ENCODE measurements around the gene KCNN4.
"Not testable (repeated sequence)": the region's sequence is repeated elsewhere in the genome, so short reads cannot be mapped to it uniquely, and the experiment has no call there.

Gene KCNN4

GRCh38 chr19:43780706-43781525, at the start of gene KCNN4:
Gene KCNN4, minus strand, starts transcription at chr19:43780973. Its CDS starts 112 bp downstream, at chr19:43780861.
- DNase-seq (ENCODE audit: low read depth in 2 of 2), result peak; percentile 42 to 64

DNA sequence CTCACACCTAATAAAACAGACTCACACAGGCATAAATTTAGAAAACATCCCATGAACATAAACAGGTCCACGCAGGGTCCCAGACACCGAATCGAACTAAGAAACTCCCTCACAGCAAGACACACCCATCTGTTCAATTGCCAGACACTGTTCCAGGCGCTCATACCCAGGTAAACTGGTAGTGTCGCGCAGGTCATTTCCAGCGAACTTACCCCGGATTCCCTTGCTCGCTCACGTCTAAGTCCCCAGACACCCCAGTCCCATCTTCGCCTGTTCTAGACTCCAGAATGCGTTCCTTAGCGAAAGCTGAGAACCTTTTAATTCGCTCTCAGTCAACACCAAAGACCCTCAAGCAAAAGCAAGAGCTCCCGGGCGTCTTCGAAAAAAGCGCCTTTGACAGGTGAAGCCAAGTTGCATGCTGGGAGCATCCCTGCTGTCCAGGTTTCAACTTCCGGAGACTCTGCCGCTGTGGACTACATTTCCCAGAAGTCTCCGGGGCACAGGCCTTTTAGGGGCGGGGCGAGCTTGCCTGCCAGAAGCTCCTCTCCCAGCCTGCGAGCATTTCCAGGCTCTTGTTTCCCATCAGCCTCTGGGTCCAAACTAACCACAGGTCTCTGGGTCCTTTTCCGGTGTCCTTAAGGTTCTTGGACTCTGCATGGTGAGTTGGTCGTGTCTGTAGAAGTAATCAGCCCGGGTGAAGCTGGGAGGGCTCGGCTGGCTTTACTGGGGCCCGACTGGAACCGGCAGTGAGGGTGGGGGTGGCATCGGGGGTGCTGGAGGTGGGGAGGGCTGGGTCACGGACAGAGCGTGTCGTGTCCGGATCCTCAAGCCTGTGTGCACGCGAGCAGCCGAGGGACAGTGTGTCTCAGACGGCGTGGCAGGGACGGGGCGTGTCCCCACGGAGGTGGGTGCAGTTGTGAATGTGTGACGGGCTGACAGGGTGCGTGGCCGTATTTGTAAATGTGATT, 46.3 kb upstream of the KCNN4 start, which contains the start of gene ZNF283:
Gene ZNF283, plus strand, starts transcription at position 535 of the 968 bp plus-strand sequence. CDS start 6,184 bp downstream, outside the sequence.
- DNase-seq (ENCODE audit: low read depth in 2 of 2), result peak; percentile 73 to 75

DNA sequence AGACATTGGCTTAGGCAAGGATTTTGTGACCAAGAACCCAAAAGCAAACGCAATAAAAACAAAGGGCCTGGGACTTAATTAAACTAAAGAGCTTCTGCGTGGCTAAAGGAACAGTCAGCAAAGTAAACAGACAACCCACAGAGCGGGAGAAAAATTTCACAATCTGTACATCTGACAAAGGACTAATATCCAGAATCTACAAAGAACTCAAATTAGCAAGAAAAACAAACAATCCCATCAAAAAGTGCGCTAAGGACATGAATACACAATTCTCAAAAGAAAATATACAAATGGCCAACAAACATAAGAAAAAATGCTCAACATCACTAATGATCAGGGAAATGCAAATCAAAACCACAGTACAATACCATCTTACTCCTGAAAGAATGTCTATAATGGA, 43.8 kb upstream of the KCNN4 start:
- not testable (repeated sequence) for DNase-seq (ENCODE audit: low read depth in 2 of 2)

DNA sequence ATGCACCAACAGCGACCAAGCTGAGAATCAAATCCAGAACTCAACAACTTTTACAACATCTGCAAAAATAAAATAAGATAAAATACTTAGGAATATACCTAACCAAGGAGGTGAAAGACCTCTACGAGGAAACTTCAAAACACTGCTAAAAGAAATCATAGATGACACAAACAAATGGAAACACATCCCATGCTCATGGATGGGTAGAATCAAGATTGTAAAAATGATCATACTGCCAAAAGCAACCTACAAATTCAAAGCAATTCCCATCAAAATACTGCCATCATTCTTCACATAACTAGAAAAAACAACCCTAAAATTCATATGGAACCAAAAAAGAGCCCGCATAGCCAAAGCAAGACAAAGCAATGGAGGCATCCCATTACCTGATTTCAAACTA, 43.1 kb upstream of the KCNN4 start:
- DNase-seq (ENCODE audit: low read depth in 2 of 2), result not testable (repeated sequence)

GRCh38 chr19:43820884-43821215, 40.1 kb upstream of the KCNN4 start:
- DNase-seq (ENCODE audit: low read depth in 2 of 2), result no peak

DNA sequence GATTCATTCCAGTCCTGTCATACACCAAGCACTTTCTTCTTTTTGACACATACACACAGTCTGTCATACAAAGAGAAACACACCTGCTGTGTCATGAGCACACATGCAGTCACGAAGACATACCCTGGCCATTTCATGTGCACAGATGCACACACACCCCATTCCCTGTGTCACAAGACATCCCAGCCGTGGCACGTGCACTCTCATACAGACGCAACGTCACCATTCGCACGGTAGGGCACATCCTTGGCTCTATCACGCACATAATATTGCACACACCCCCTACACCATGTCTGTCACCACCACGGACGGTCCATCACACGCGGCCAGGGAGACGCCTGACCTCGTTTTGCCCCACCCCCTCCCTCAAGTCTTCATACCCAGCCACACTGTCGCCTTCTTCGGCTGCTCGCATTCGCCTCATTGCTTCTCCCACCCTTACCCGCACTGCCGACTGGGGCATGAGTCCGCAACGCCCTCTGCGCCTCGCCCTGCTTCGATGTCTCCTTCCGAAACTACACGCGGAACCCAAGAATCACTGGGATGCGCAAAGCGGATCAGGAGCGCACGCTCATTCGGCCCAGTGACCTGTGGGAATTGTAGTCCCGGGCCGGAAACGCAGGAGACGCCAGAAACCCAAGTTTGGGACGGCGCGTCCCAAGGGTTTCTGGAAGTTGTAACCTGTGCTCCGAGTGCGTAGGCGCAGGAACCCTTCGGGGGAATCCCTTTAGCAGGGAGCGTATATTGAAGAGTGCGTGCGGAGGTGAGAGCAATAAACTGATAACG, 39.5 kb upstream of the KCNN4 start:
- peak in 1 of 2 donors; percentile 34 for DNase-seq (ENCODE audit: low read depth in 2 of 2)

DNA sequence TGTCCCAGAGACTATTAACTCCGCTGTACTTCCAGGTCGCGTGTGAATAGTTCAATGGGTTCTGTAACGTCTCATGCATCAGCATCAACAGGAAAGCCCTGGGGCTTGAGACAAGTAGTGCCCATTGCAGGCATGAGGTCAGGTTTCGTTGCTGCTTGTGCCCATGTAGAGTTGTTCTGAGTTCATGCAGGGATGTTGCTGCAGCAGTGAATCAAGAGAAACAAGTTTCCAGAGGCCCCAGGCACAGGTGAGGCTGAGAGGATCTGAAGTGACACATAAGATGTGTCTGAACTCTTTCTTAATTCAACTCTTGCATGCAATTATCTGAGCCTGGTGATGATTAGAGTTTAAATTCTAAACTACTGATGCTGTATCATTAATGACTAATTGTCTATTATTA, 37.7 kb upstream of the KCNN4 start:
- no peak for DNase-seq (ENCODE audit: low read depth in 2 of 2)

DNA sequence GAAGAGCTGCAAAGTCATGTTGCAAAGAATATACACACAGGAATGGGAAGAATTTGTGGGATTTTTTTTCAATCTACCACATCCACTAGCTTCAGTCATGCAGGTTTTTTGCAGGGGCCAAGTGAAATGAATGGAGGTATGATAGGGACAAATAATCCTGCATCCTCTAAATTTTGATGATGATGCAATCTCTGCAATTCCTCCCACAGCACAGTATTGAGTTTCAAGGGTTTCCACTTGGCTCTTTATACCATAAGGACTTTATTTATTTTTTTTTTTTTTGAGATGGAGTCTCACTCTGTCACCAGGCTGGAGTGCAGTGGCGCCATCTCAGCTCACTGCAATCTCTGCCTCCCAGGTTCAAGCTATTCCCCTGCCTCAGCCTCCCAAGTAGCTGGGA, 36.7 kb upstream of the KCNN4 start:
- not testable (repeated sequence) for DNase-seq (ENCODE audit: low read depth in 2 of 2)

GRCh38 chr19:43814663-43815352, 34.0 kb upstream of the KCNN4 start:
- no peak for DNase-seq (ENCODE audit: low read depth in 2 of 2)

DNA sequence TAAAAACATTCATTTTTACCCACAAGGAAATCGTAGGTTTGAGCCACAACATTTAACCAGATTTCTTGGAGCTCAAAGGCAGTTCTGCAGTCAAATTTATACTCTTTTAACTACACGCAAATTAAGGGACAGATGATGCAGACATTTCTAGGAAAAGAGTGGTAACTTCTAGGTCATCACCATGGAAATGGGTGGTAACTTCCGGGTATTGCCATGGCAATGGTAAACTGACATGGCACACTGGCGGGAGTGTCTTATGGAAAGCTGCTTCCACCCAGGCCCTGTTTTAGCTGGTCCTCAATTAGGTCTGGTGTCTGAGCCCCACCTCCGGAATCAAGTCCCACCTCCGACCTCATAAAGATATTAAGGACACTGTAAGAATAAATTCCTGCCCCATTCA, 31.9 kb upstream of the KCNN4 start:
- DNase-seq (ENCODE audit: low read depth in 2 of 2), result no peak

DNA sequence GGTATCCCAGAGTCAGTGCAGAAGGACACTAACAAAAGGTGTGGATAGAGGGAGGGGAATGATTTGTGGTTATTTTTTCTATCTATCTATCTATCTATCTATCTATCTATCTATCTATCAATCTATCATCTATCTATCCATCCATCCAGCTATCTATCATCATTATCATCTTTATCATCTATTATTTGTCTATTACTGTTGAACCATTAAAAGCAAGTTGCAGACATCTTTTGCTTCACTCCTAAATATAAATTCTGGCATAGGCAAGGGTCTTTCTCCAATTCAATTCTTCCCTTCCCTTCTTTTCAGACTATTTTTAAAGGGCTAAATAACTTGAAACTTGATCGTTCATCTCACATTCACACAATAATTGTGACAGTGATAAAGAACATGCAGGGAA, 31.5 kb upstream of the KCNN4 start:
- no peak for DNase-seq (ENCODE audit: low read depth in 2 of 2)

DNA sequence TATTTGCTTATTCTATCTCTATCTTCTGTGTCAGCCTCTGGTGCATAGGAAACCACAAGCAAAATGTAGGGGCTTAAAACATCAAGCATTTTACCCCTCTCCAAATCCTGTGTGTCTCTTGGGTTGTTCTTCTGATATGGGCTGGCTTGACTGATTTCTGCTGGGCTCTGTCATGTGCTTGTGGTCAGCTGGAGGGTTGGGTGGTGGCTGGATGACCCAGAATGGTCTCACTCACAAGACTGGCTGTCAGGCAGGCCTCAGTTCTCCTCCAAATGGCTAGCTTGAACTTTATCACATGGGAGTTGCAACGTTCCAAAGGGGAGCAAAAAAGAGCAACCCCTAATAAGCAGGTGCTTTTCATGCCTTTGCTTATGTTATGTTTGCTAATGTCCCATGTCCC, 31.1 kb upstream of the KCNN4 start:
- no peak for DNase-seq (ENCODE audit: low read depth in 2 of 2)

DNA sequence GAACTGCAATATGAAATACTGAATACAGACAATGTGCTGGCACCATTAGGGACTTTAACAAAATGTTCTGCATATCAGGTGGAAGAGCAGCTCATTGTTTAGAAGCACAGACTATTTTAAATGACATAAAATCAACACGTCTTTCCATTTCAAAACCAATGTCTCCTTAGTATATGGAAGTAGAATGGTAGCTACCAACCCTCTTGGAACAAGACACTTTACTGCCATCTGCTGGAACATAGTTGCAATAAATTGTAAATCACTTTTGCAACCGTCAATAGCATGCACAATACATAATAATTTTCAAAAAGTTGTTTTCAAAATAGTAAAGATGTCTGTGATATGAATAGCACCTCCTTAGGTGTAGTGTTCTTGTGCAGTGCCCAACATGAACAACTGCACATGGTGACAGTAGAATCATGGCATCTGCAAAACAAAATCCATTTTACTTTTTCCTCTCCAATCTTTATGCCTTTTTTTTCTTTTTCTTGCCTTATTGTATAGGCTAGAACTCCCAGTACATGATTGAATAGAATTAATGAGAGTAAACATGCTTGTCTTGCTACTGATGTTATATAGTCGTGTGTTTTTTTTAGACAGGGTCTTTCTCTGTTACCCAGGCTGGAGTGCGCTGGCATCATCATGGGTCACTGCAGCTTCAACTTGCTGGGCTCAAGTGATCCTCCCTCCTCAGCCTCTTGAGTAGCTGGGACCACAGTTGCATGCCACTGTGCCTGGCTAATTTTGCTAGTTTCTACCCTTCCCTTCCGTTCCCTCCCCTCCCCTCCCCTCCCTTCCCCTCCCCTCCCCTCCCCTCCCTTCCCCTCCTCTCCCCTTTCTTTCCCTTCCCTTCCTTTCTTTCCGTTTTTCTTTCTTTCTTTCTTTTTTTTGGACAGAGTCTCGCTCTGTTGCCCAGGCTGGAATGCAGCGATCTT, 29.3 kb upstream of the KCNN4 start:
- no peak for DNase-seq (ENCODE audit: low read depth in 2 of 2)

DNA sequence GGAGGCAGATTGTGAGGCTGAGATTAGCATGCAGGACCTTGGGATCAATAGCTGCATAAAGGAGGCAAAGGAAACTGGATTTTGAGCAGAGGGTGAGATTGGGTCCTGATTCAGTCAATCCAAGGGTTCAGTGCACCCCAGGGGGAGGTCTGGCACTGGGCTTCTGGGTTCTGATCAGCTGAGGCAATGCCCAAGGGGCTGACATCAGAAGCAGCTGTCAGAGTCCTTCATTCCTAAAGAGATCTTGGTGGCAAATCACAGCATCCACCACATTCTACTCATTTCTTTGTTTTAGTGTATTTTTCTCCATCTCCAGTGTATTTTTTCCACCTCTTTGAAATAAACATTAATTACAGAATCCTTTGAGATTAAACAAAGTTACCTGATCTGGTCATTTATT, 26.9 kb upstream of the KCNN4 start:
- DNase-seq (ENCODE audit: low read depth in 2 of 2), result no peak

DNA sequence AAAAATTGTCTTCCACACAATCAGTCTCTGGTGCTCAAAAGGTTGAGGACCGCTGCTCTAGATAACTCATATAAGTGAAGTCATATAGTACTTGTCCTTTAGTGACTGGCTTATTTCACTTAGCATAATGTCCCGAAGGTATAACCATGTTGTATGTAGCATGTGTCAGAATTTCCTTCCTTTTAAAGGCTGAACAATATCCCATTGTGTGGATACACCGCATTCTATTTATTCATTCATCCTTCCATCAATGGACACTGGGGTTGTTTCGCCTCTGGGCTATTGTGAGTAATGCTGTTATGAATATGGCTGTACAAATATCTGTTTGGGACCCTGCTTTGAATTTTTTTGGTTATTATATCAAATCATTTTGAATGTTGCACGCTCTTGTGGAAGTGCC, 26.1 kb upstream of the KCNN4 start:
- DNase-seq (ENCODE audit: low read depth in 2 of 2), result no peak

DNA sequence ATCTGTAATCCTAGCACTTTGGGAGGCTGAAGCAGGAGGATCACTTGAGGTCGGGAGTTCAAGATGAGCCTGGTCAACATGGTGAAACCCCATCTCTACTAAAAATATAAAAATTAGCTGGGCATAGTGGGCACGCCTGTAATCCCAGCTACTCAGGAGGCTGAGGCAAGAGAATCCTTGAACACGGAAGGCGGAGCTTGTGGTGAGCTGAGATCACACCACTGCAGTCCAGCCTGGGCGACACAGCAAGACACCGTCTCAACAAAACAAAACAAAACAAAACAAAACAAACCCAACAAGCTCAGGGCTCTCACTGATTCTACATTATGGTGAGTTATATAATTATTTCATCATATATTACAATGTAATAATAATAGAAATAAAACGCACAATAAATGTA, 25.6 kb upstream of the KCNN4 start:
- DNase-seq (ENCODE audit: low read depth in 2 of 2), result not testable (repeated sequence)

GRCh38 chr19:43804432-43804831, 23.7 kb upstream of the KCNN4 start:
- no peak for DNase-seq (ENCODE audit: low read depth in 2 of 2)

DNA sequence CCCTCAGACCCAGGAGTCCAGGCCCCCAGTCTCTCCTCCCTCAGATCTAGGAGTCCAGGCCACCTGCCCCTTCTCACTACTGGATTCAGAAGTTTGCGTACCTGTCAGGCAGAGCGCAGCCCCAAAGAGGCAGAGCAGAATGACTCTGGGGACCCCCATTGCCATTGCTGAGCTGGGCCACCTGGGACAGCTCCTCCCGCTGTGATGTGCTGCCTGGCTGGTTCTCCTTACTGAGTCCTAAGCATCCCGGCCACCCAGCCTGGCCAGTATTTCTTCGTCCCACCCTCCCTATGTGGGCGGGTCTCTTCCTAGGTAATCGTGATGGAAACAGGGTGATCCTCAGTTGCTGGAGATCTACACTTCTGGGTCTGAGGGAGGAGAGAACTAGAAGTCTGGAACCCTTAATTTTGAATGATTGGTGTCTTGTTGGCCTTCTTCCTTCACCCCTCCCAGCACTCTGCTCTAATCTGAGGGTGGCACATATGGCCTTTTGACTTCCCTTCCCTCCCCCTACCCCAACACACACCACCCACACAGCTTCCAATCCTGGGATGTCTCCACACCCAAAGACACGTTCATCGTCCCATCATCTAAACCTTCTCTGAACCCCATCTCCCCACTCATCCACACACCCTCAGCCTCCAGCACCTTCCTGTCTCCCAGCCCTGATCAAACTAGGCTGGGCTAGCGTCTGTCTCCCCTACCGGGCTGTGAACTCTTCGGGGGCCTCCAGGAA, 21.6 kb upstream of the KCNN4 start, which contains the start of gene LYPD5:
Gene LYPD5, minus strand, starts transcription at position 232 of the 736 bp plus-strand sequence. Its CDS starts 67 bp downstream, at position 165.
- no peak for DNase-seq (ENCODE audit: low read depth in 2 of 2)

GRCh38 chr19:43799502-43800142, 18.8 kb upstream of the KCNN4 start:
- DNase-seq (ENCODE audit: low read depth in 2 of 2), result no peak
